Suprapubic skin (tissue), 4 donors: Measurements from ENCODE around the gene ANKRD60.

Source experiments
- POLR2A ChIP-seq, 2 donors: fragments of 450-650 bp; IDR thresholded peaks; one replicate each; pipeline ENCODE4 v1.6.1; 2017; ENCODE audit warnings: antibody characterized with exemption in 2 of 2, mild to moderate bottlenecking in 2 of 2, moderate library complexity in 2 of 2
- POLR2AphosphoS5 ChIP-seq, 3 donors: sonication (generic); formaldehyde crosslinking; IDR thresholded peaks; one replicate each; pipeline ENCODE4 v1.6.1; 2017; ENCODE audit warnings: antibody characterized with exemption in 3 of 3
- TF ChIP-seq, protein P1 (sequence below), 2 donors: fragments of 200-600 bp in 1 of 2; fragments of 450-650 bp in 1 of 2; sonication (generic) in 1 of 2; IDR thresholded peaks; one replicate each; pipeline ENCODE4 v1.5.1; 2016 to 2019; ENCODE audit warnings: antibody characterized with exemption in 2 of 2, mild to moderate bottlenecking in 1 of 2, moderate library complexity in 1 of 2

DNA sequence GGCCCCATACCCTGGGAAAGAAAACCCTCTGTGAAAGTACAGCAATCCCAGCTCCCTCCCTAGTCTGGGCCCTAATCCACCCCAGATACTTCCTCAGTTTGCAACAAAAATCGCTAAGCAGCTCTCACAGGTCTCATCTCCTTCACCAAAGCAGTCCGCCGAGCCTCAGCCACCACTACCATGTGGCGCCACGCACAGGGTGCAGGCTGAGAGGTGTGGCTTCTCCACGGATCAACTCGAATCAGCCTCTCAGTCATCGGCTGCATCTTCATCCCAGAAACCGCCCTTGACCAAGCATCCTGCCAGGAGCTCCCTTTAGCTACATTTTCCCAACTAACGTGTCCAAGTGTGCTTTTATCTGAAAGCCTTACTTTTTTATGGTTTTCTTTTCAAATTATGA, 50.7 kb downstream of the ANKRD60 start:
- TF ChIP-seq POLR2AphosphoS5 (IDR thresholded peaks at IDR 0.05) (no peak), POLR2A (IDR thresholded peaks at IDR 0.05) (no peak)
- TF ChIP-seq, protein P1, sequence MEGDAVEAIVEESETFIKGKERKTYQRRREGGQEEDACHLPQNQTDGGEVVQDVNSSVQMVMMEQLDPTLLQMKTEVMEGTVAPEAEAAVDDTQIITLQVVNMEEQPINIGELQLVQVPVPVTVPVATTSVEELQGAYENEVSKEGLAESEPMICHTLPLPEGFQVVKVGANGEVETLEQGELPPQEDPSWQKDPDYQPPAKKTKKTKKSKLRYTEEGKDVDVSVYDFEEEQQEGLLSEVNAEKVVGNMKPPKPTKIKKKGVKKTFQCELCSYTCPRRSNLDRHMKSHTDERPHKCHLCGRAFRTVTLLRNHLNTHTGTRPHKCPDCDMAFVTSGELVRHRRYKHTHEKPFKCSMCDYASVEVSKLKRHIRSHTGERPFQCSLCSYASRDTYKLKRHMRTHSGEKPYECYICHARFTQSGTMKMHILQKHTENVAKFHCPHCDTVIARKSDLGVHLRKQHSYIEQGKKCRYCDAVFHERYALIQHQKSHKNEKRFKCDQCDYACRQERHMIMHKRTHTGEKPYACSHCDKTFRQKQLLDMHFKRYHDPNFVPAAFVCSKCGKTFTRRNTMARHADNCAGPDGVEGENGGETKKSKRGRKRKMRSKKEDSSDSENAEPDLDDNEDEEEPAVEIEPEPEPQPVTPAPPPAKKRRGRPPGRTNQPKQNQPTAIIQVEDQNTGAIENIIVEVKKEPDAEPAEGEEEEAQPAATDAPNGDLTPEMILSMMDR (IDR thresholded peaks at IDR 0.05): no peak
